NCI-H510A (cell line): ENCODE data around the gene SPATA7.

Experiments
- DNase-seq: peaks from one replicate; lab custom pipeline; 2025; lab: John Stamatoyannopoulos, UW

Gene SPATA7

DNA sequence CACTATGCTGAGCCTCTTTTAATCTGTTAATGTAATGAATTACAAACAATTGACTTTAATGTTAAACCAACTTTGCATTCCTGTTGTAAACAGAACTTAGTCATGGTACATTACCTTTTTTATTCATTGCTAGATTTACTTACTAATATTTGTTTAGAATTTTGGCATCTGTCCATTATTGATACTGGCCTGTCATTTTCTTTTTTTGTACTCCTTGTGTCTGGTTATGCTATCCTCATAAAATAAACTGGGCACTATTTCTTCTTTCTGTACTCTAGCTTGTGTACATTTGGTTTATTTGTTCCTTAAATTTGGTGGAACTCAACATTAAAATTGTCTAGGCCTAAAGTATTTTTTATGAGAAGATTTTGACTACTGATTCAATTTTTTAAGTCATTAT is 32.1 kb downstream of the SPATA7 start:
- no peak for DNase-seq

DNA sequence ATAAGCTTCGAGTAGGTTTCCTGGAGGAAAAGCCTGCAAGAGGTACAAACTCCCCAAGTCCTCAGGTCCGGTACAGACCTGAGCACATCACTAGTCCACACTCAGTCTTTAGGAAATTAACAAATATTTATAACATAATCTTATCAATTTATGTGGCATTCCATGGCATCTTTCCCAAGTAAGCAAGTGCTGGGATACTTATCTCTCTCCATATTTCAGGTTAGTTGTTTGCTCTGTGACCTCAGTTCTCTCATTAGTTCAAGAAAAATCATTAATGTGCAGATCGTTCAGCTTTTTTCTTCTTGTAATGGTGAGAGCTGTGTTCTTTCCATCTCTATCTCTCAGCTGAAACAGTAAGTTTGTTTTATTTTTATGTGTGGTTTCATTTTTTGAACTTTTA is 34.7 kb downstream of the SPATA7 start:
- no peak for DNase-seq

DNA sequence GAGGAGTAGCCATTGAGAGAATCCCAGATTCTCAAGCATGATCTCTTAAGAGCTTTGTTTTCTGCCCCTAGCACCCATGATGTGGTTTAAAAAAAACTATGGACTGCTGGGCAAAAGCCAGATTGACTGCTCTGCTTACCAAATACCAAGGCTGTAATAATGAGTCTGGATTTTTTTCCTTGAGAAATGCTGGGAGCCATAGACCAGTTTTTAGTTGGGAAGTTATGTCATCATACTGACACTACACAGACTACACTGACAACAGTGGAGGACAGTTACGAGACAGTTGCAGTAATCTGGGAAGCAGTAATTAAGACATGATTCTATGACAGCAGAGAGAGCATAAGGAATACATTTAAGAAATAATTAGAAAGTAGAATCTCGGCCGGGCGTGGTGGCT is 35.8 kb downstream of the SPATA7 start:
- no peak for DNase-seq

DNA sequence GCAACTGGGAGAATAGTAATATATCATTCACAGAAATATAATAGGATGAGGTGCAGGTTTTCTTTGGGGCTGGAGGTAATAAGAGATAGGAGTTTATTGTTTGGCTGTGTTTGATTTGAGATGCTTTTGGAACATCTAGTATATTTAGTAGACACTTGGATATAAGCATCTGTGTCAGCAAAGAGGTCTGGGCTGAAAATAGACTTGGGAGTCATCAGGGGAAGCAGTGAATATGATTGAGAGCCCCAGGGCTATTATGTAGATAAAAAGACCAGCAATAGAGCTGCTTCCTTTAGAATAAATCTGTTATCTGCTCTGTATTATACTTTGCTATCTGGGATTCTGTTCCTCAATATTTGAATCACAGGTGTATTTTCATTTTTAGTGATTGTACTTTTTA is 36.6 kb downstream of the SPATA7 start:
- no peak for DNase-seq

DNA sequence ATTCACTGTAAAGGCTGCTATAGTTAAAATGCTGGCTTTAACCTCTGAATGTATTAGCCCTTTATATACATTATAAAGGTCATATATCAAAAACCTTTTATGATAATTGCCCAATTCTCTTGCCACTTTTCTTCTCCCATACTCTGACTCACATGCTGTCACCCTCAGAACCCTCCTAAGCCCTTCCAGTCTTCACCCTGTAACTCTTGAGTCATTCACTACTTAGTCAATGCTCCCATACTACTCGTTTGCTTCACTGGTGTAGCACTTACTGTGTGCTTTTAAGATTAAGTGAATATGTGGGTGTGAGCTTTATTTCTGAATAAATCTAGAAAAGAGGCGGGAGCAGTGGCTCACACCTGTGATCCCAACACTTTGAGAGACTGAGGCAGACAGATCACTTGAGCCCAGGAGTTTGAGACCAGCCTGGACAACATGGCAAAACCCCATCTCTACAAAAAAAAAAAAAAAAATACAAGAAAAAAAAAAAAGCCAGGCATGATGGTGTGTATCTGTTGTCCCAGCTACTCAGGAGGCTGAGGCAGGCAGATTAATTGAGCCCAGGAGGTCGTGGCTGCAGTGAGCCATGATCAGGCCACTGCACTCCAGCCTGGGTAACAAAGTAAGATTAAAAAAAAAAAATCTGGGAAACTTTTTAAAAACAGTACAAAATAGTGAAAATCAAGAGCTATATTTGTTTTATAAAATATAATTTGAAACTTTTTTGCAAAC is 37.6 kb downstream of the SPATA7 start:
- no peak for DNase-seq

DNA sequence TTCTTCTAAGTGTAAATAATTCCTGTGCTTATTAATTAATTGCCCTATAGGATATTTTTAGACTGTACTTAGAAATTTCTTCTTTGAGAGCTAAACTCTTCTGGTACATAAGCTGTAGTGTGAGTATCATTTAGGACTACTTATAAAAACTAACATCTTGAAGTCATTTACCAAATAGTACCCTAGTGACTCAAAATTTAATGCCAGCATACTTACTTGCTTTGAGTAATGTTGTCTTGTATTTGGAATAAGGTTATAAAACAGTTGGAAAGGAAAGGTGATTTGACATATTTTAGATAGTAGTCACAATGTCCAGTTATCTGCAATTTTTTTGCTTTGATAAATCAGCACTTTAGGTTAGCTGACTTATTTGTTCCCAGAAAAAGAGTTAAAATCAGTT is 39.1 kb downstream of the SPATA7 start:
- no peak for DNase-seq

DNA sequence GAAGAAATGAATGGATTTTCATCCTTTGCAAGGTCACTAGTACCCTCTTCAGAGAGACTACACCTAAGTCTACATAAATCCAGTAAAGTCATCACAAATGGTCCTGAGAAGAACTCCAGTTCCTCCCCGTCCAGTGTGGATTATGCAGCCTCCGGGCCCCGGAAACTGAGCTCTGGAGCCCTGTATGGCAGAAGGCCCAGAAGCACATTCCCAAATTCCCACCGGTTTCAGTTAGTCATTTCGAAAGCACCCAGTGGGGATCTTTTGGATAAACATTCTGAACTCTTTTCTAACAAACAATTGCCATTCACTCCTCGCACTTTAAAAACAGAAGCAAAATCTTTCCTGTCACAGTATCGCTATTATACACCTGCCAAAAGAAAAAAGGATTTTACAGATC is 40.8 kb downstream of the SPATA7 start:
- no peak for DNase-seq

DNA sequence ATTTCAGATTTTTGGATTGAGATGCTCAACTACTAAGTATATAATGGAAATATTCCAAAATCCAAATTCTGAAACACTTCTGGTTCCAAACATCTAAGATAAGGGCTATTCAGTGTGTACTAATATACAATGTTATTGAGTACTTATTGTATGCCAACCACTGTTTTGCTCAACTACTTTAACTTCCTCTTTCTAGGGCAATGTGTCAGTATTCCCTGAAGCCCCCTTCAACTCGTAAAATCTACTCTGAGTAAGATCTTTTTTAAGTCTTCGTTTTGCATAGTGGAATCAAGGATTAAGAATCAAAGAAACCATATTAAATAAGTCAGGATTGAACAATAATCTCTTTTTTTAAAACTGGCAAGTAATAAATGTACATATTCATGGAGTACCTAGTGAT is 45.5 kb downstream of the SPATA7 start:
- DNase-seq: no peak

DNA sequence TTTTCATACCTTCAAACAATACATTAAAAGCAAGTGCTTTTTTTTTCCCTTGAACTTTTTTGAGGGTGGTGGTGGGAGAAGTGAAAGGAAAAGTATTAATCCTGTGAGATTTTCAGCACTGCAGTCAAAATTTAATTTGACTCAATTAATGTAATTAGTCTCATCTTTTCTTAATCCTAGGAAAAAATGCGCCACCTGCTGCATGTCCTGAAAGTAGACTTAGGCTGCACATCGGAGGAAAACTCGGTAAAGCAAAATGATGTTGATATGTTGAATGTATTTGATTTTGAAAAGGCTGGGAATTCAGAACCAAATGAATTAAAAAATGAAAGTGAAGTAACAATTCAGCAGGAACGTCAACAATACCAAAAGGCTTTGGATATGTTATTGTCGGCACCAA is 52.2 kb downstream of the SPATA7 start:
- DNase-seq: no peak

DNA sequence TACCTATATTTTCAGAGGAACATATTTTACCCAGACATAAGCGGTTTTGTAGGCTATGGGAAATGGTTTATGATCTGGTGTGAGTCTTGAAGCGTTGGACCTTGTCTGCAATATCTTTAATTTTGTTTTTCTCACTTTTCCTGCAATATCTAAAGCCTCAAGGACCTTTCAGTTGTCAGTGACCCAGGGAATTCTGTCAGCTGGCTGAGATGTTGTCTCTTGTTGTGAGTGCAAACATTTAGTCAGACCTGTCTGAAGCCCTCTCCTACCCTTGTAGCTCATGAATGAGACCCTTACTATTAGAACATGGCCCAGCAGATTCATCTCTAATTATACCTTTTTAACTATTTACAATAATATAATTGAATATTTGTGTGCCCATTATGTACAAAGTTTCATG is 53.6 kb downstream of the SPATA7 start:
- DNase-seq: no peak

DNA sequence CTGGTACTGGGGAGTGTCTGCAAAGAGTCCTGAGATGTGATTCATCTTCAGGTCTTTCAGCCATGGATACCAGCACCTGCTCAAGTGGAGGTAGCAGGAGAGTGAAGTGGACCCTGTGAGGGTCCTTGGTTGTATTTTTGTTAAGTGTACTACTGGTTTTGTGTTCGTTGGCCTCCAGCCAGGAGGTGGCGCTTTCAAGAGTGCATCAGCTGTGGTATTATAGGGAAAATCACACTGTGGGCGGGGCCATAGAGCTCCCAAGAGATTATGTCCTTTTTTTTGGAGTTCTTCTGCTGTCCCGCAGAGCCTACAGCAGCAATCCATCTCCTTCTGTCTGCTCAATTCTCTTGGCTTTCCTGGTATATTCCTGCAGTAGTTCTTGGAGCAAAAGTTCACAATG is 66.8 kb downstream of the SPATA7 start:
- no peak for DNase-seq

DNA sequence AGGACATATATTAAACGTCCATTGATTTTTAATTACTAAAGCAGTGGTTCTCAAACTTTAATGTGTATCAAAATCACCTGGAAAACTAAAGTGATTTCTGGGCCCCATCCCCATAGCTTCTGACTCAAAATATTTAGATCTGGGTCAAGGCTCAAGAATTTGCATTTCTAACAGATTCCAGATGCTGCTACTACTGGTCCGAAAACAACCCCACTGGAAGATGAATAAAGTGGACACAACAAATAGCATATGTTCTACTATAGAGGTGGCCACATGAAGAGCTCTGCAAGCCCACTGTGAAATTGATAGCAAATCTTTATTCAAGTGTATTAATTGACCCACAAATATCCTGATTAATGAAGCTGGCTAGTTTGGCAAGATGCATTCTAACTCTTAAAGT is 69.4 kb downstream of the SPATA7 start:
- no peak for DNase-seq

DNA sequence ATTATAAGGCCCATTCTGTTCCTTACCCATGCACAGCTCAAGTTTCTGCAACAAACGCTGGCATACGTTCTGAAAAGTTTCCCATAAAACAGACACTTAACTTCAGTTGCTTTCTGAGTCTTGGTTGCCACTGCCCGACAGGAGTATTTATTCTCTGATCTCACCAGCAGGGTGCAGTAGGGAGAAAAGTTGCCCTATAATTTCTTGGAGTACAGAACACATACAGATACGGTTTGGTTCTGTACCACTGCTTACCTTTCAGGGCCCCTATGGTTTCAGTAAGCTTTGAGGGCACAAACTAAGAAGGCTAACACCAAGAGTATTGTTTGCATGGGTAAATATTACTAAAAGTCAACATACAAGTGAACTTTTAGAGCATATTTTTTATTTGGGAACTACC is 77.9 kb downstream of the SPATA7 start:
- DNase-seq: no peak

DNA sequence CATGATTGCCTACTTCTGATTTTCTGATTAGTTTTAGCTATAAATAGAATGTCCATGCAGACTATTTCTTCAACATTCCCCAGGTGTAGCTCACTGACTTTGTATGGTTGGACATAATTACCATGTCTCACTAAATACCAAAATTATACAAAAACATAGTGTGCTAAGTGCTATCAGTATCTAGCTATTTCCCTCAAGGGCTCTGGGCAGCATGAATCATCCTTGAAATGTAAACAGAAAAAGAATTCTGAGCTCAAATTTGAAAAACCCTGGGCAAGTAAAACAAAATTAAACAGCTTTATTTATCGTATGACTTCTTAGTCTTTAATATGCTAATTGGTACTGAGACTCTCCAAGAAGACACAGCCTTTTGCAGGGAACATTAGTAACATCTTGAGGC is 82.9 kb downstream of the SPATA7 start:
- no peak for DNase-seq

DNA sequence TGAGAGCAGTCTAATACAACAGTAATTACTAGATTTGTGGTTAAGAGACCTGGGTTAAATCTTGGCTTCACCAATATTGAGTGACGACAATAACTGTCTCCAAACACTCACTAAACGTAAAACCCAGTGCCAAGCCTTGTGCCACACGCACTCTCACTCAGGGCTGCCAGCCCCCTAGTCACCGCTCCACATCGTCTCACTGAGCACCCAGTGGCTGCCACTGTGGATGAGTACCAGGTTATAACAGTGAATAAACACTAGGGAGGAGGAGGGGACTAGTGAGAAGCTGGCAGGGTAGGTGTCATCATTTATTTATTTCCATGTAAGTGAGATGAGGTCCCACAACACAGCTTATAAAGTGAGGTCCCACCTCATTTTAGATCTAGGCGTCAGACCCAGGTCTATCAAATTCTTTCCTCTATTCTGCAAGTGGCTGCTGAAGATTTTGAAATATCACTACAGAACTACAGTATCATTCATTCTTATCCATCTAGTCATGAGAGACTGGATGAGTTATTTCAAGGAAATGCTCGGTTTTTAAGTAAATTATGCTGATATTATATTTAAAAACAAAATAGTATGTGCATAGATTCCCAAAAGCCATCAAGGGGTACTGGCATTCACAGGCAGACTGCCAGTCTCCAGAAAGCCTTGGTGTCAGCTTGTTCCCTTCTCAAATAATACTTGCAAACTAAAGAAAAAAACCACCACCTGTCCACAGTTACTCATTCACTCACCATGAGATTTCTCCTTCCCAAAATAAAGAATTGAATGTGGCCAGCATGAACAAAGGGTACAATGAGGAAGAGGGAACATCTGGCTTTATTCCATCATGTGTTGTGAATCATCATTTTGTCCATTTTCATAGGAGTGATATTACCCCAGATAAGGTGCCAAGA is 85.3 kb downstream of the SPATA7 start:
- no peak for DNase-seq

DNA sequence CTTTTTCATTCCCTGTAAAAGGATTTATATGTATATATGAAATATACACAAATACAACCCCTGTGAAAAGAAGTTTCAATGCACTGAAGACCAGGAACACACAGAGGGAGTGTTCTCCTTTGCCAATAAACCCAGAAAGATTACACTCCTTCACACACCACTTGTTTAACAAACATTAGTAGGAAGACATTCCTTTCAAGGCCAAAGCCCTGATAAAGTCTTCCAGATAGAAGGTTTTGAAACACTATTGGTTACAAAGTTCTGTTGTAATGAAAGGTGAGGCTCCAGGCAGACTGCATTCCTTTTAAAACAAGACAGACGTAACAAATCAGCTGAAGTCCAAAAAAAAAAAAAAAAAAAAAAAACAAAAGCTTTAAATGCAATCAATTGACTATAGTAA is 88.3 kb downstream of the SPATA7 start:
- DNase-seq: no peak

DNA sequence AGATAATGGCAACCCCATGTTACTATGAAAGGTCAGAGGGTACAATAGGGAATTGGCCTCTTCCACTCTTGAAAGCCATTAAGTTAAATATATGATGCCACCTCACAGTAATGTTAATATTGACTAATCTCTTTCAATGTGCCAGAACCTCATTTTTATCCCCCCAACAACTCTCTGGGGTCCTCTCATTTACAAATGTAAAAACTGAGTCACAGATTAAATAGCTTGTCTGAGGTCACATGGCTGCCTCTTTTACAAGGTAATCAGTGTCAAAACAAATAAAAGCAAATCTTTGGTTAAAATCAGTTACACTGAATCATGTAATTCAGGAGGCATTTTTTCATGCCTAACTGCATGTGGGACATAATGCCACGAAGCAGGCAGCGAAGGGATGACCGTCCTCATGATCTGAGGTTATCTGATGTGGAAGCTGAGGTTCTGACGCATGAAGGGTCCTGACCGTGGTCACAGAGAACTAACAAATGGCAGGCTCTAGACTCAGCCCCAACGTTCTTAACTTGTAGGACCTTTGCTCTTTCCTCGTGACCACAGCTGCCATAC is 90.8 kb downstream of the SPATA7 start:
- DNase-seq: no peak

DNA sequence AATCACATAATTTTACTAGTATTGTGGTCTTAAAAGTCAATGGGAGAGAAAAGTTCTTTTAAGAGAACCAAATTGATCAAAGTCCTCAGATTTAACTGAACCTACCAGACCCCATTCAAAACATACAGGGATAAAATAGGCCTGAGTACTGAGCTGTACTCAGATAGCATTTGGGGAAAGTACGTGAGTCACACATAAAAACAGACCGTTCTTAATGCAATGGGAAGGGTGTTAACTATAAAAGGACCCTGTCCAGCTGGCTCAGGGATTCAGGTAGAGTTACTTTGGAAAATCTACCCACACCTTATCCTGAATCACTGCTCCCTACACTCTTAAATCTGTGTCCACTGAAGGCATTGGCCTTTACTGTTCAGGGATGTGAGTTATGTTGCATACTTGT is 91.4 kb downstream of the SPATA7 start:
- no peak for DNase-seq

DNA sequence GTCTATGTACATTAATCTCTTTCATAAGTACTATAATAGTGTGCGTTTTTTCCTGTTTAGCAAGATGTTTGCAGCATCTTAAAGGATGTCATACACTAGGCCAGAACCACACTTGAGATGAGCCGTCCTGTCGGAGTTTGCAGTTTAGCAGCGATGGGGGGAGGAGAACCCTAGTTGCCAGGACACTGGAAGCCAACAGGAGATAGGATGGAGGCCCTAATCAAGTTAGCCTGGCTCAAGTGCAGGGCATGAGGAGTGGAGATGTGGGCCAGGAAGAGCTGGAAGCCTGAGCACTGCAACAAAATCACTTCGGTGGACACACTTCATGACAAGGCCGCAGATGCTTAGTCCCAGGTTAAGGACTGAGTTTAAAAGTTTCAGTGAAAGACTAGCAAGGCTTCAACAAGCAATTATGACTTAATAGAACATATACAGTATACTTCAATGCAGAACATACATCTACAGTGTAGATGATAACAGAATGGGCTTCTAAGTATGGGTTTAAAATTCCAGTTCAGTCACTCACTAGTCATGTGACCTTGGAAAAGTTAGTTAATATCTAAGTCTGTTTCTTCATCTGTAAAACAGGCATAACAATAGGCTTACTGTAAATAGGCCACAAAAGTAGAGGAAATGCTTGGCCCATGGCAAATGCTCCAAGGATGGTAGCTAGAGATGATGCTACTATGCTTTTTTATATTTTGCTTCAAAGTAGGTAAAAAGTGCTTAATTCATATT is 92.2 kb downstream of the SPATA7 start:
- no peak for DNase-seq

DNA sequence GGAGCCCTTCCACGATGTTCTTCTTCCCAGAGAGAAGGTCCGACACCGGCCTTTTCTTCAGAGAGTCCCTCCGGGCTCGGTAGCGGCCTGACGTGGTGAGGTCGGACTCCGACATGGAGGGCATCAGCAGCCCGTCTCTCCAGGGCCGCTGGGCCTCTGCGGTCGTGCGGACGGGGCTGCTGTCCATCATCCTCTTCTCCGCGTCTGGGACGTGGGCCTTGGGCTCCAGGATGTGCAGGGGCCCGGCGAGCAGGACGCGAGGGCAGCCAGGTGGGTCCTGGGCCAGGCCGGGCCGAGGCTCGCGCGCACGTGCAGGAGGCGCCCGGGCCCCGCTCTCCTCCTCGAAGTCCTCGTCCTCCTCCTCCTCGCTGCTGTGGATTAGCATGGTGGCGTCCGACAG is 93.5 kb downstream of the SPATA7 start:
- DNase-seq: no peak

DNA sequence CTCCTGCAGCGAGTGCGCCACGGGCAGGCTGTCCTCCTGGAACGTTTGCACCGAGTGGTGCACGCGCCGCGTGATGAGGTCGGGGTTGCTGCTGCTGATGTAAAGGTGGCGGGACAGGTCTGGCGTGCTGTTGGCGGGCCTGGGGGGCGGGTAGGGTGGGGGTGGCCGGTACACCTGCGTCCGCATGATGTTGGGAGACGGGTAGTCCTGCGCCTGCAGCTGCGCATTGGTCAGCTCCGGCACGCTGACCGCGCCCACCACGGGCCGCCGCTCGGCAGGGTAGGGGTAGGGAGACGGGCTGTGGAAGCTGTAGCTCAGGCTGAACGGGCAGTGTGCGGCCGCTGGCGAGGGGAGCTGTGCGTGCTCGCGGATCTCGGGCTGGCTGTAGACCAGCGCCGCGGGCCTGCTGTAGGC is 94.1 kb downstream of the SPATA7 start:
- no peak for DNase-seq

DNA sequence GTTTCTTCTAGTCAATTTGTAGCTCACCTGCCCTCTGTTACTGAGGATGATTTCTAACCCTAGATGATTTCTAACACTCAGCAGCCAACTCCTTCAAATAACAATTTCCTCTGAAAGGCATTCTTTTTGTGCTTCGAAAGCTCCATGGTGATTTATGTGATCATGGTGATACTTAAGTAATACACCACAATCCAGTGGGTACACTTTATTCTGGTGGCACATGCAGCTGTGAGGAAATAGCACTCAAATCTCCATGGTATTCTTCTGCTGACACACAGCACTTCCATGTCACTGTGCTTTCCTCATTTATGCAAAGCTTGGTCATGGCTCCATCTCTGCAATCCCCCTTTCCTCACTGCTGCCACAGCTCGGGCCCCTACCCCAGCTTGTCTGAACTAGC is 95.6 kb downstream of the SPATA7 start:
- DNase-seq: no peak

DNA sequence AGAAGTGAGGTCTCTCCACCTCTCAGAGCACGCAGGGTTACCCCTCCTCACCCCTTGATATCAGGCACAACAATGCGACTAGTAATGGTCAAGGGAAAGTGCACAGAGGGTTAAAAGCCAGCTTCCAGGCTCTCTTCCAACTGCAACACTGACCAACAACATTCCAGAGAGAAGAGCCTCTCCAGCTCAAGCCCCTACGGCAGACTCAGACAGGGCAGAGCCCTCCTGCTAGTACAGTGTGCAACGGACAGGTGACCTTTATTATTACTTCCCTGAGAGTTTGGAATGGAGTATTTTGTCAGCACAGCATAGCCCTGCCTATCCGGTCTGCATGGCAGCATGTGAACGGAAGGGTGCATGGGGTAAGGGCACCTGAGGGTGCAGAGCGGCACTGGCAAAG is 96.3 kb downstream of the SPATA7 start:
- no peak for DNase-seq
